ENCODE measurements around the gene SMC3. TPM values are rescaled to one million over a fixed set of nuclear protein-coding genes. Genes with fewer than 3 reads are reported as not detected.

SMC3 gene
- total and polyA plus RNA-seq, 2 of the 4 experiments (the other 2 are of a cell fraction), result 15.0 to 15.2 TPM

DNA sequence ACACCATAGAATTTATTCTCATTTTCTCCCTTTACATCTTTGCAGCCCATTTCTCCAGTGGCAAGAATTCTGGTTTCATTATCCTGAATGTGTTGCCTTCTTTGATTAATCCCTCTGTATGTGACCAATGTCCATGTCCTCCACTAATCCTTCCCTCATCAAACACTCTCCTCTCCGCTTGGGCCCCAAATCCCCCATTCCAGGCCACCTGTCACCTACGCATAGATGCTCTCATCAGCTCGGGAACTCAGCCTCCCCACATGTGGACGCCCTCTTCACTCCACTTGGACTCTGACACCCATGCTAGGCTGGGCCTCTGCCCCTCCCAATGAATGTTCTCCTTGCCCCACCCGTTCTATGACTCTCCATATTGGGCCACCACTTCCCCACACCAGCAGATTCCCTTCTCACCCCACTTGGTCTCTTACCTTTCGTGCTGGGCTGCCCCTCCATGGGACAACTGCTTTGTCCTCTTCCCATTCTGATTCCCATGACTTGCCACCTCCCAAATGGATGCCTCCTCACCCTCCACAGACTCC, 57.9 kb downstream of the SMC3 start:
- Histone ChIP-seq H3K18ac (ENCODE audit: low read depth, low read length) (no peak overlapping the region), H2AK9ac (replicated peaks; ENCODE audit: low read depth, low read length, poor library complexity) (no peak overlapping the region), H2AK5ac (ENCODE audit: low read depth, low read length) (no peak overlapping the region), H3K9ac (ENCODE audit: low read depth, low read length) (no peak overlapping the region), H3K14ac (replicated peaks; ENCODE audit: low read depth, low read length) (no peak overlapping the region), H3K27ac (ENCODE audit: insufficient read depth, low read length) (no peak overlapping the region), H2BK20ac (ENCODE audit: low read depth, low read length) (no peak overlapping the region), H3K4me2 (ENCODE audit: low read depth, low read length) (no peak overlapping the region), H2BK15ac (ENCODE audit: low read depth, low read length) (no peak overlapping the region), H4K20me1 (ENCODE audit: insufficient read depth, low read length) (no peaks in the 10 kb centered on the region), H3K4me1 (ENCODE audit: control insufficient read depth, insufficient read depth, low read length) (peaks cover 2% of the 10 kb centered on the region; the same call in 1 of the 2 replicates), H4K8ac (ENCODE audit: low read depth in 2 of 2, low read length in 2 of 2) (no peak overlapping the region), H3K9me1 (ENCODE audit: insufficient read depth, low read length) (peaks cover 3% of the 10 kb centered on the region; the same call in 1 of the 2 replicates), H3K79me1 (ENCODE audit: low read depth in 1 of 2, low read length in 2 of 2) (no peaks in the 10 kb centered on the region), H2BK5ac (ENCODE audit: low read depth, low read length, poor library complexity, severe bottlenecking) (no peak overlapping the region), H4K5ac (ENCODE audit: low read depth, low read length) (no peak overlapping the region), H3K4me3 (ENCODE audit: insufficient read depth, low read depth, low read length) (no peak overlapping the region), H3K4ac (ENCODE audit: low read depth, low read length) (no peak overlapping the region), H2AFZ (replicated peaks; ENCODE audit: low read length, poor library complexity) (no peak overlapping the region), H3K27me3 (ENCODE audit: control insufficient read depth, insufficient read depth, low read length) (peaks cover 20% of the 10 kb centered on the region), H2BK120ac (ENCODE audit: low read depth, low read length) (no peak overlapping the region), H3K23ac (ENCODE audit: low read depth, low read length) (no peak overlapping the region), H3K56ac (ENCODE audit: extremely low read depth, insufficient read depth, low read length) (no peak overlapping the region), H3K9me3 (ENCODE audit: control insufficient read depth, insufficient read depth, low read length) (no peaks in the 10 kb centered on the region), H3K36me3 (ENCODE audit: control insufficient read depth, insufficient read depth, low read length) (no peaks in the 10 kb centered on the region), H4K91ac (ENCODE audit: insufficient read depth, low read depth, low read length) (no peak overlapping the region)
- BruUV-seq (replicated peaks), result no TSS peak
- ATAC-seq (ENCODE audit: low read depth) (no peak), DNase-seq (no peak)
- 81% methylated on average over 3 of the region's 6 CpGs; no CpG with 5 or more reads in 1 of the 2 experiments for WGBS, 2 experiments (ENCODE audit: extremely low coverage in 2 of 2, insufficient read length in 1 of 2)
- ChIA-PET POLR2A (ENCODE audit: unreplicated experiment) (no interaction called here), CTCF (interaction anchor here (1.0 kb wide), 1 partner anchor 48 kb away, joined by 3 read pairs; no protein-coding TSS in a partner anchor)
- TF ChIP-seq MAFK (IDR thresholded peaks at IDR 0.05; ENCODE audit: low read depth, low read length), result no peak
- no peak for TF ChIP-seq MAZ (IDR thresholded peaks at IDR 0.05; ENCODE audit: borderline replicate concordance, low read depth, low read length)
- dilution Hi-C loops (cut with HindIII; ENCODE audit: low sequenced_read_pairs, unreplicated experiment) (no loop called here), intact Hi-C loops (cut with micrococcal nuclease) (no loop called here), in situ Hi-C loops (cut with MboI; ENCODE audit: low sequenced_read_pairs) (no loop called here)
